GM12865 (cell line): Measurements from ENCODE around the gene DYNLT4.

Source experiments
- DNase-seq: peaks from one replicate; pipeline ENCODE4 v3.0.0; 2010; ENCODE audit warnings: low read depth
- H3K4me3 ChIP-seq: 2 replicates; pipeline ENCODE4 v1.5.1; 2011; ENCODE audit warnings: mild to moderate bottlenecking, low read depth, low read length, control low read depth
- CTCF ChIP-seq: IDR thresholded peaks from 2 replicates; pipeline ENCODE4 v1.5.1; 2011; ENCODE audit warnings: low read length, control low read depth, low read depth, inconsistent platforms; ENCODE audit not compliant: insufficient read depth; ENCODE audit errors: missing control alignments

The DYNLT4 gene

GRCh38 chr1:44788120-44788860 is 18.9 kb downstream of the DYNLT4 start, which contains the start of gene BEST4:
BEST4 (minus strand) TSS chr1:44788170; CDS start chr1:44787705, 465 bp downstream.
- DNase-seq: no peak
- TF ChIP-seq CTCF: no peak
- H3K4me3 ChIP-seq: no peak within 1 kb of the TSS

DNA sequence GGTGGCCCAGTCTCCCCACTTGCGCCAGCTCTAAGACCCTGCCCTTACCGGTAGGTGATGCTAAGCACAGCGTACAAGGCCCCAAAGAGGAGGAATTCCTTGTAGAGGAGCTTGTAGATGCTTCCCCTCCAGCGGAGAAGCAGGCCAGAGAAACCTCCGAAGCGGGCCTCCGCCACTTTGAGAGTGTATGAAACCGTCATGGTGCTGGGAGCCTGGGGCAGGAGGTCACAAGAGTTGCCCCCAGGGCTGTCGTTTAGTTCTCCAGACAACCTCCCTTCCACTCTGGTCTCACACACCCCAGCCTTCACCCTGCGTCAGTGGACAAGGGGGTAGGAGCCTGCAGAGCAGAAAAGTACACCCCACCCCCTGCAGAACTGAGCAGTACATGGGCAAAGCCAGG is 19.6 kb downstream of the DYNLT4 start:
- no peak for DNase-seq
- no peak overlapping the region for H3K4me3 ChIP-seq
- TF ChIP-seq CTCF: no peak

GRCh38 chr1:44786841-44787426 is 20.2 kb downstream of the DYNLT4 start:
- DNase-seq: no peak
- no peak overlapping the region for H3K4me3 ChIP-seq
- no peak for TF ChIP-seq CTCF

GRCh38 chr1:44786138-44786840 is 20.9 kb downstream of the DYNLT4 start:
- DNase-seq: peak; percentile 76
- TF ChIP-seq CTCF: peak; percentile 100
- peak overlapping the region; percentile 56 for H3K4me3 ChIP-seq

GRCh38 chr1:44785501-44786137 is 21.5 kb downstream of the DYNLT4 start:
- DNase-seq: no peak
- TF ChIP-seq CTCF: no peak
- H3K4me3 ChIP-seq: peak overlapping the region; percentile 56

DNA sequence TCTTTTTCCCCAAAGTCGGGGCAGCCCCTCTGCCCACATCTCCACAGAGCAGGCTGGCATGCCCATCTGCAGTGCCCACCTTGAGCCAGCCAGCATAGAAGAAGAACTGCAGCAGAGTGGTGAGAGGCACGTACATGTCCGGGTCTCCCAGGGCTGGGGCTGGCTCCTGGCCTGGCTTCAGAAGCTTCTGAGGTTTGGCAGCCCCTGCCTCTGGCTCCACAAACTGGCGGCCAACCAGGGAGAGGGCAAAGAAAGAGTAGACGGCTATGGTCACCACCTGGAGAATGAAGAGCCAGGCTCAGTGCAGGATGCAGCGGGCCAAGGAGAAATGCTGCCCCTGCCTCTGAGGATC is 22.1 kb downstream of the DYNLT4 start:
- TF ChIP-seq CTCF: no peak
- DNase-seq: no peak
- no peak overlapping the region for H3K4me3 ChIP-seq
